NCI-H226 (cell line): Measurements from ENCODE around the gene PSD4.

ENCODE experiments used
- DNase-seq: peaks from one replicate; pipeline ENCODE4 v3.0.0-alpha.2; 2015

The PSD4 gene

GRCh38 chr2:113144259-113144658 is 29.5 kb upstream of the PSD4 start:
- DNase-seq: no peak

- DNase-seq: no peak
Measured at GRCh38 chr2:113148606-113149552, 24.9 kb upstream of the PSD4 start.

GRCh38 chr2:113149553-113150257 is 24.1 kb upstream of the PSD4 start:
- no peak for DNase-seq

- no peak for DNase-seq
Measured at GRCh38 chr2:113150258-113150601, 23.5 kb upstream of the PSD4 start.

- DNase-seq: no peak
Measured at GRCh38 chr2:113155331-113155730, 18.4 kb upstream of the PSD4 start.

- no peak for DNase-seq
Measured at GRCh38 chr2:113156278-113157117, 17.3 kb upstream of the PSD4 start.

- no peak for DNase-seq
Measured at GRCh38 chr2:113157118-113157896, 16.5 kb upstream of the PSD4 start.

- peak; percentile 55 for DNase-seq
Measured at GRCh38 chr2:113157897-113158753, 15.6 kb upstream of the PSD4 start.

GRCh38 chr2:113158884-113159553 is 14.8 kb upstream of the PSD4 start:
- no peak for DNase-seq

GRCh38 chr2:113160248-113160647 is 13.5 kb upstream of the PSD4 start:
- no peak for DNase-seq

GRCh38 chr2:113160962-113161361 is 12.8 kb upstream of the PSD4 start:
- no peak for DNase-seq

GRCh38 chr2:113162173-113162572 is 11.6 kb upstream of the PSD4 start:
- no peak for DNase-seq

GRCh38 chr2:113162869-113163268 is 10.9 kb upstream of the PSD4 start:
- no peak for DNase-seq

- DNase-seq: no peak
Measured at GRCh38 chr2:113164215-113164929, 9.4 kb upstream of the PSD4 start.

- DNase-seq: no peak
Measured at GRCh38 chr2:113164930-113165585, 8.7 kb upstream of the PSD4 start.

- no peak for DNase-seq
Measured at GRCh38 chr2:113166187-113166645, 7.6 kb upstream of the PSD4 start.

GRCh38 chr2:113167115-113167932 is 6.4 kb upstream of the PSD4 start:
- DNase-seq: no peak

- no peak for DNase-seq
Measured at GRCh38 chr2:113167962-113168340, 5.8 kb upstream of the PSD4 start.
